HCT116 (cell line): Measurements from ENCODE around the gene IGF2R. TPM values are rescaled to one million over a fixed set of nuclear protein-coding genes. Genes with fewer than 3 reads are reported as not detected.

ENCODE experiments used
- ATAC-seq: fragments of 200-7000 bp; cut with Tn5 transposase; 2 replicates; pipeline ENCODE4 v1.9.1; 2020; ENCODE audit warnings: mild to moderate bottlenecking, moderate library complexity
- BruUV-seq: library from RNA; stranded (reverse); fragments of 400-500 nt; replicated peaks from 2 replicates; lab custom pipeline; 2021; lab: Mats Ljungman, UMichigan
- CTCF ChIA-PET: fragments of 300-600 bp; sonication (Branson Sonifier 250); formaldehyde crosslinking; loops from one replicate; lab custom pipeline; 2021; ENCODE audit warnings: antibody characterized with exemption; lab: Charles Lee
- POLR2A ChIA-PET: fragments of 300-600, 350-600 bp; sonication (Branson Sonifier 250); formaldehyde crosslinking; loops from one replicate; lab custom pipeline; 2021; ENCODE audit warnings: antibody characterized with exemption; lab: Charles Lee
- RAD21 ChIA-PET, 2 experiments: fragments of 300-600 bp; sonication (Branson Sonifier 250); formaldehyde crosslinking; loops; one replicate each; lab custom pipeline; 2023; ENCODE audit warnings: low total read pairs in 2 of 2; ENCODE audit not compliant: uncharacterized antibody in 2 of 2, unreplicated experiment in 2 of 2, low non-redundant PET in 1 of 2; lab: Charles Lee
- DNase-seq: peaks from one replicate; pipeline ENCODE4 v3.0.0-alpha.2; 2010; ENCODE audit warnings: low read depth, low spot score
- H2AFZ ChIP-seq: fragments of 200-600 bp; shearing (Covaris generic), sonication (generic); 2 replicates; pipeline ENCODE4 v1.6.1; 2017; ENCODE audit warnings: low read depth, mixed run types, mixed read lengths, antibody characterized with exemption, low read length; ENCODE audit not compliant: poor library complexity, severe bottlenecking
- H3K27ac ChIP-seq: 2 replicates; pipeline ENCODE4 v1.5.1; 2012; ENCODE audit warnings: low read depth, low read length
- H3K27me3 ChIP-seq: fragments of 200-600 bp; sonication (generic); 2 replicates; pipeline ENCODE4 v1.6.1; 2016; ENCODE audit warnings: mixed run types, low read length, mixed read lengths; ENCODE audit not compliant: insufficient read depth
- H3K36me3 ChIP-seq, 2 experiments: fragments of 200-500 bp in 1 of 2; fragments of 200-600 bp in 1 of 2; sonication (Bioruptor generic) in 1 of 2; sonication (generic) in 1 of 2; 2 replicates each; pipeline versions ENCODE4 v1.5.1 to v1.6.1; 2014 to 2016; ENCODE audit warnings: low read length in 2 of 2, inconsistent platforms in 1 of 2, mixed read lengths in 1 of 2, mixed run types in 1 of 2; ENCODE audit not compliant: insufficient read depth in 2 of 2, control insufficient read depth in 1 of 2
- H3K4me1 ChIP-seq, 2 experiments: fragments of 200-600 bp in 1 of 2; sonication (generic) in 1 of 2; 2 replicates each; pipeline versions ENCODE4 v1.5.1 to v1.6.1; 2012 to 2017; ENCODE audit warnings: low read length in 2 of 2, inconsistent platforms in 1 of 2, mild to moderate bottlenecking in 1 of 2, mixed read lengths in 1 of 2, mixed run types in 1 of 2, moderate library complexity in 1 of 2; ENCODE audit not compliant: insufficient read depth in 2 of 2, control insufficient read depth in 1 of 2
- H3K4me2 ChIP-seq: fragments of 200-600 bp; sonication (generic); 2 replicates; pipeline ENCODE4 v1.6.1; 2017; ENCODE audit warnings: mixed run types, low read length, mixed read lengths
- H3K4me3 ChIP-seq, 2 experiments: fragments of 200-600 bp in 1 of 2; sonication (generic) in 1 of 2; replicated peaks in 1 of 2; 2 replicates each; pipeline ENCODE4 v1.5.1; 2011 to 2016; ENCODE audit warnings: low read length in 2 of 2, control low read depth in 1 of 2, low read depth in 1 of 2, mild to moderate bottlenecking in 1 of 2, mixed read lengths in 1 of 2, mixed run types in 1 of 2
- H3K79me2 ChIP-seq: fragments of 200-600 bp; sonication (generic); 2 replicates; pipeline ENCODE4 v1.6.1; 2017; ENCODE audit warnings: mild to moderate bottlenecking, mixed run types, low read length, moderate library complexity, mixed read lengths; ENCODE audit not compliant: insufficient read depth
- H3K9ac ChIP-seq: fragments of 200-600 bp; sonication (generic); 2 replicates; pipeline ENCODE4 v1.6.1; 2016; ENCODE audit warnings: low read length, mixed read lengths
- H3K9me2 ChIP-seq: fragments of 200-600 bp; sonication (generic), shearing (Covaris generic); 2 replicates; pipeline ENCODE4 v1.6.1; 2017; ENCODE audit warnings: mixed run types, mild to moderate bottlenecking, moderate library complexity; ENCODE audit not compliant: insufficient read depth
- H3K9me3 ChIP-seq, 2 experiments: fragments of 200-500 bp in 1 of 2; fragments of 200-600 bp in 1 of 2; sonication (Bioruptor generic) in 1 of 2; sonication (generic) in 1 of 2; 2 replicates each; pipeline ENCODE4 v1.6.1; 2014 to 2017; ENCODE audit warnings: low read length in 2 of 2, mixed read lengths in 2 of 2, inconsistent platforms in 1 of 2, low read depth in 1 of 2, mild to moderate bottlenecking in 1 of 2, mixed run types in 1 of 2, moderate library complexity in 1 of 2; ENCODE audit not compliant: control insufficient read depth in 1 of 2, insufficient read depth in 1 of 2
- H4K20me1 ChIP-seq: fragments of 200-600 bp; sonication (generic), shearing (Covaris generic); 2 replicates; pipeline ENCODE4 v1.6.1; 2017; ENCODE audit warnings: mixed run types, mild to moderate bottlenecking, moderate library complexity; ENCODE audit not compliant: insufficient read depth
- ATF3 ChIP-seq: IDR thresholded peaks from 2 replicates; pipeline ENCODE4 v1.6.1; 2012
- CEBPB ChIP-seq: IDR thresholded peaks from 2 replicates; pipeline ENCODE4 v1.6.1; 2012; ENCODE audit warnings: low read depth
- ELF1 ChIP-seq: IDR thresholded peaks from 2 replicates; pipeline ENCODE4 v1.6.1; 2012; ENCODE audit warnings: low read depth, borderline replicate concordance
- EZH2 ChIP-seq: fragments of 200-600 bp; sonication (generic); IDR thresholded peaks from 2 replicates; pipeline ENCODE4 v1.6.1; 2017; ENCODE audit warnings: antibody characterized with exemption, mixed run types
- EZH2phosphoT487 ChIP-seq: fragments of 200-600 bp; IDR thresholded peaks from 2 replicates; pipeline ENCODE4 v1.6.1; 2018; ENCODE audit warnings: antibody characterized with exemption, borderline replicate concordance
- FOSL1 ChIP-seq: IDR thresholded peaks from 2 replicates; pipeline ENCODE4 v1.6.1; 2012; ENCODE audit warnings: low read depth
- JUND ChIP-seq: IDR thresholded peaks from 2 replicates; pipeline ENCODE4 v1.6.1; 2012
- POLR2A ChIP-seq: IDR thresholded peaks from 2 replicates; pipeline ENCODE4 v1.7.0; 2011; ENCODE audit warnings: borderline replicate concordance; ENCODE audit not compliant: insufficient read depth, insufficient read length; ENCODE audit errors: extremely low read depth
- RAD21 ChIP-seq: IDR thresholded peaks from 2 replicates; pipeline ENCODE4 v1.6.1; 2012; ENCODE audit warnings: low read depth, mild to moderate bottlenecking
- SIN3A ChIP-seq: IDR thresholded peaks from 2 replicates; pipeline ENCODE4 v1.6.1; 2012; ENCODE audit warnings: low read depth
- SP1 ChIP-seq: IDR thresholded peaks from 2 replicates; pipeline ENCODE4 v1.6.1; 2012; ENCODE audit warnings: low read depth
- SRF ChIP-seq: IDR thresholded peaks from 2 replicates; pipeline ENCODE4 v1.6.1; 2012; ENCODE audit warnings: low read depth
- TCF7L2 ChIP-seq: IDR thresholded peaks from 2 replicates; pipeline ENCODE4 v1.7.0; 2011; ENCODE audit warnings: borderline replicate concordance, inconsistent platforms; ENCODE audit not compliant: insufficient read depth, insufficient read length; ENCODE audit errors: extremely low read depth
- YY1 ChIP-seq: IDR thresholded peaks from 2 replicates; pipeline ENCODE4 v1.6.1; 2011; ENCODE audit warnings: low read length, low read depth, moderate library complexity, mild to moderate bottlenecking; ENCODE audit not compliant: insufficient replicate concordance; ENCODE audit errors: extremely low read depth
- ZFX ChIP-seq: fragments of 450-650 bp; IDR thresholded peaks from 2 replicates; pipeline ENCODE4 v1.6.1; 2017
- ZNF274 ChIP-seq: fragments of 200-500 bp; sonication (Bioruptor generic); IDR thresholded peaks from 2 replicates; pipeline ENCODE4 v1.6.1; 2014; ENCODE audit warnings: mild to moderate bottlenecking, low read depth, low read length, inconsistent platforms
- intact Hi-C: fragments of 100-400 bp; cut with micrococcal nuclease; formaldehyde crosslinking; loops from 2 replicates; pipeline ENCODE4 v1.10.0; 2022
- total RNA-seq: library from RNA; stranded (reverse); gene quantifications from one replicate; pipeline ENCODE4 v1.2.1, GENCODE V29; 2021; ENCODE audit not compliant: unreplicated experiment
- TF ChIP-seq, protein P1 (sequence below): IDR thresholded peaks from 2 replicates; pipeline ENCODE4 v1.6.1; 2012

Gene IGF2R
- total RNA-seq, 1 experiment from 2014 or later = 37.0 TPM

GRCh38 chr6:159995405-159995804, 26.5 kb downstream of the IGF2R start (continued):
- no peak for TF ChIP-seq FOSL1

DNA sequence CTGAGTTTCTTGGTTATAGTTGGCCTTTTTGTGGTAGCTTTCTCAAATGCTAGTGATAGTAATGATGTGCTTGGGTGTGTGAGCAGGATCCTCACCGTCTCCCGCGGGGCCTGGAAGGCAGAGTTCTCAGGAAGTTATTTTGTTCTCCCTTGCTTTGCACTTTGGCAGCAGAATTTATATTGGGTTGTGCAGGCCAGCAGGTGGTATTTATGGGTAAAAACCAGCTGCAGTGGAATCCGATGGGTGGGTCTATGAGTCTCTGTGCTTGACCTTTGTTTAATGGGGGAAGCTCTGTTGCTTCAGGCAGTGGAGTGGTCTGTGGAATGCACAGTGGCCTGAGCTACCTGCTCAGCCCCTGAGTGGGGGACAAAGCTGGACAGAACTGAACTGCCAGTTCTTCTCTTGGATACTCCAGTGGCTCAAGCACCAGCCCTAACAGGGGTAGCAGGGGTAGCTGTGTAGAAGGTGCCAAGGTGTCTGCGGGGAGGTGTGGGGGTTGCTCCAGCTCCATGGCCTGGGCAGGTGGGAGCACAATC, 27.3 kb downstream of the IGF2R start:
- CTCF ChIA-PET = no interaction called here

More for the DNA sequence above, 27.3 kb downstream of the IGF2R start:
- peaks cover 0 to 5% of the 10 kb centered on the region in 2 experiments; a peak in 1 of 4 replicates for H3K36me3 ChIP-seq
- no peaks in the 10 kb centered on the region for H4K20me1 ChIP-seq
- H3K4me3 ChIP-seq = no peak overlapping the region
- H3K27ac ChIP-seq = no peak overlapping the region
- ATAC-seq = no peak
- no peaks in the 10 kb centered on the region for H3K9me2 ChIP-seq
- BruUV-seq = no TSS peak
- H3K4me2 ChIP-seq = no peak overlapping the region
- POLR2A ChIA-PET = no interaction called here
- intact Hi-C loops = no loop called here
- TF ChIP-seq, protein P1, sequence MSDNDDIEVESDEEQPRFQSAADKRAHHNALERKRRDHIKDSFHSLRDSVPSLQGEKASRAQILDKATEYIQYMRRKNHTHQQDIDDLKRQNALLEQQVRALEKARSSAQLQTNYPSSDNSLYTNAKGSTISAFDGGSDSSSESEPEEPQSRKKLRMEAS = no peak
- TF ChIP-seq CEBPB (no peak), ATF3 (no peak), ELF1 (no peak), TCF7L2 (no peak), ZFX (no peak), POLR2A (no peak), SIN3A (no peak), EZH2phosphoT487 (no peak), SP1 (no peak), SRF (no peak), YY1 (no peak), EZH2 (no peak), RAD21 (no peak), ZNF274 (no peak), JUND (no peak)
- TF ChIP-seq, all 23 proteins: peak for 0
- H3K9me3 ChIP-seq = no peaks in the 10 kb centered on the region
- H3K4me1 ChIP-seq = no peaks in the 10 kb centered on the region
- peaks cover 31% of the 10 kb centered on the region for H3K79me2 ChIP-seq
- H3K27me3 ChIP-seq = no peaks in the 10 kb centered on the region
- H3K9ac ChIP-seq = no peak overlapping the region
- RAD21 ChIA-PET = no interaction called here
- no peak overlapping the region for H2AFZ ChIP-seq
- no peak for DNase-seq
